Frontal cortex (tissue), 4 donors: Measurements from ENCODE around the gene TCF20. TPM values are rescaled to one million over a fixed set of nuclear protein-coding genes. Genes with fewer than 3 reads are reported as not detected.

Source experiments
- DNase-seq, 2 donors: peaks; one replicate each; pipeline ENCODE4 v3.0.0; 2012; ENCODE audit warnings: low spot score in 2 of 2
- FAIRE-seq: peaks from 2 replicates; lab custom pipeline; 2012; peaks lifted over from hg19 to GRCh38; lab: Jason Lieb, UNC
- total RNA-seq: library from RNA; depleted of rRNA; stranded (reverse); fragments of >200 nt; gene quantifications from one replicate; pipeline ENCODE4 v1.2.3, GENCODE V29; 2014
- donor health status: control.
- donor health status: control.
- donor health status: control.

The TCF20 gene
- total RNA-seq, 1 donor from 2014 or later = 60.3 TPM

DNA sequence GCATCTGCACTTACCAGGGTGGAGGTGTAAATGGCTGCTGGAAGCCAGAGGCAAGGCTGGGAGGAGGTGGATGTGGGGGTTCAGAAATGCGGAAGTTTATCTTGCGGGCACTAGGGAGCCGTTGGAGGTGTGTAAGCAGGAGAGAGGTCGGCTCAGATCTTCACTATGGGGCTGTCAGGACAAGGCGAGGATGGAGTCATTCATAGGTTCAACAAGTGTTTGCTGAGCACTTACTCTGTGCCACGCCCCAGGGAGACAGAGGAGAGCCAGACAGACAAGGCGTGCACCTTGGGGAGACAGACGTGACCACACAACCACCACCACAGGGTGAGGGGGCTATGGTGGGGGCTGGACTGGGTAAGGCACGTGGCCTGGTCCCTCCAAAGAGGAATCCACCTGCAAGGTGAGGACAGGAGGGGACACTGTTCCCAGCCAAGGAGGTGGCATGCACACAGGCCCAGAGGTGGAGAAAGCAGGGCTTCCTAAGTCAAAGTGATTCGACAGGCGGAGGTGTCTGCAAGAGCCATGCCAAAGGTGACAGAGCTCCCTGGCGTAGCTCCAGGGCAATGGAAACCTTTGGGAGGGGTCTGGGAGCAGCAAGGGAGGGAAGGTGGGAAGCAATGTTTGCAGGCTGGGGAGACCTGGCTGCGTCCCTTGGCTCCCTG lies 30.8 kb upstream of the TCF20 start:
- FAIRE-seq = no peak
- DNase-seq = no peak

GRCh38 chr22:42300259-42301076 lies 30.0 kb upstream of the TCF20 start:
- FAIRE-seq = no peak
- DNase-seq = no peak

DNA sequence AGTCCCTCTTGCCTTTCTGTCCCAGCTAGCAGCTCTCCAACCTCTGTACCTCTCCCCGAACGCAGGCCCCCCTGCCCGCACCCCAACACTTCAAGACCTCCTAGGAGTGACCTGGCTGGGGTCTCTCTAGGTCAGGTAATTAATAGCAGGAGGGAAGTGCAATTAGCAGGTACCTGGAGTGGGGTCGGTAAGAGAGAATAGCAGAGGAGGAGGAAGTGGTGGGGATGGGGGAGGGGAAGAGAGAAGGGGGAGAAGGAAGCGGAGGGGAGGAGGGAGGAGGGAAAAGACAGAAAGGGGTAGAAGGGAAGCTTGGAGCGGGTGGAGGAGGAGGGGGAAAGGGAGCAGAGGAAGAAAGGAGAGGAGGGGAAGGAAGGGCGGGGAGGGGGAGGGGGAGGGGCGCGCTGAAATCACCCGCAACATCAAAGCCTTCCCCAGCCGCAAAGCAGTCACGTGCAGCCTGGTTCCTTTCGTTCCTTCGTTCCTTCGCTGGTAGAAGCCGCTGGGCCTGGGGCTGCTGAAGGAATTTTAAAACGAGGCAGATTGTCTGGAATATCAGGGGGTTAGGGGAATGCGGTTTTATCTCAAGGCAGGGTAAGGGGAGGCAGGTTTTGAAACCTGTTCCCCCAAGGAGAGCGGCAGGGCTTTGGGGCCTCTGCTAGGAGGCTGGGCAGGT lies 29.3 kb upstream of the TCF20 start:
- no peak for FAIRE-seq
- DNase-seq = no peak

- FAIRE-seq (no peak), DNase-seq (no peak)
Measured at GRCh38 chr22:42298746-42299145, 28.3 kb upstream of the TCF20 start.

GRCh38 chr22:42297778-42298177 lies 27.3 kb upstream of the TCF20 start:
- no peak for DNase-seq
- FAIRE-seq = no peak

DNA sequence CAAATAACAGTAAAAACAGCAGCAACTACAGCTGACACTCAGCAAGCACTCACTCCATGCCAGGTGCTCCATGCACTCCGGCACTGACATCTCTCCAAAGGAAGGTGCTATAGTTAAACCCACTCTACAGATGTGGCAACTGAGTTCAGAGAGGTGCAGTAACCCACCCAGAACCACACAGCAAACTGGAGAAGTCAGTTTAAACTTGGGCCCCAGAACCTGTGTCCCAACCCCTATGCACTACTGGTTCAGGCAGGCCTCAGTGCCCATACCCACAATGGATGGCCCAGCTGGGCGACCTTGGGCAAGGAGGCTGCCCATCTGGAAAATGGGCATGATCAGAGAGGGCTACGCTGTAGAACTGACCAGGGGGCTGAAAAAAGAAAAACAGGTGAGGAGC lies 26.4 kb upstream of the TCF20 start:
- DNase-seq (no peak), FAIRE-seq (no peak)

- no peak for FAIRE-seq
- DNase-seq = peak; percentile 70 to 78
Measured at GRCh38 chr22:42296381-42296853, 26.0 kb upstream of the TCF20 start.

- FAIRE-seq (no peak), DNase-seq (peak; percentile 39 to 54)
Measured at GRCh38 chr22:42294034-42294985, 23.9 kb upstream of the TCF20 start.

- DNase-seq = no peak
- no peak for FAIRE-seq
Measured at GRCh38 chr22:42292732-42293520, 22.5 kb upstream of the TCF20 start.

GRCh38 chr22:42291287-42291686 lies 20.8 kb upstream of the TCF20 start:
- FAIRE-seq (no peak), DNase-seq (no peak)

DNA sequence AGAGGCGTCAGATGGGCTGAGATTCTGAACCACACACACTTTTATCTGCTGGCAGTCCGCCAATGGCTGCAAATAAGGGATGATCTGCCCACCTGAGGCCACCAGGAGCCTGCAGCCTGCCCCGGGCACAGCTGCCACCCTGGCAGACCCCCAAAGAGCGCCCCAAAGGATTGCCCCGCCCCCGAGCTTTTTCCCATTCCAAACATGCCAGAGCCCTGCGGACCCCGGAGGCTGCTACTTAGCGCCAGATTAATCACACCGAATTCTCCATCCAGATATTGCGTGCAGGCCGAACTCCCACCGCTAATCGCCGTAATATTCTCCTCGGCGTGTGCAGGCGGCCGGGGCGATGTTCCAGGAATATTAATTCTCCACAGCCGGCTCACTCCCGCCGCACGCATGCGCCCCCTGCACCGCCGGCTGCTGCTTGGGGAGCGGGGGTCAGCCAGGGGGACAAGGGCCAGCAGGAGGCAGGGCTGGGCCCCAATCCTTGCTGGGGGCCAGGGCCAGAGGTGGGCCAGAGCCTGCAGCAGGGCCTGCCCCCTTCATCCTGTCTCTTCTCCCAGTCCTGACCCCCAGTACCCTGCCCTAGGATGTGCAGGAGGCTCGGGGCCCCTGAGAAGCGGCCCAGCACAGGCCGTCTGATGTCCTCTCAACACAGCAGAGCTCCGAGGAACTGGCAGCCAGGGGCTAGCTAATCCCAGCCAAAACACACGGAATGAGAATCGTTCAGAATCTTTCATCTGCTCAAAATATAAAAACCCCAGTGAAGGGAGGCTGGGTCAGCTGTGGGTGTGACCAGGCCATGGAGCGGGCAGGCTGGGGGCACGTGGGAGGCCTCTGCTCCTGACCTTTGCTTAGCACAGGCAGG lies 19.5 kb upstream of the TCF20 start:
- no peak for FAIRE-seq
- DNase-seq = peak in 1 of 2 donors; percentile 63

DNA sequence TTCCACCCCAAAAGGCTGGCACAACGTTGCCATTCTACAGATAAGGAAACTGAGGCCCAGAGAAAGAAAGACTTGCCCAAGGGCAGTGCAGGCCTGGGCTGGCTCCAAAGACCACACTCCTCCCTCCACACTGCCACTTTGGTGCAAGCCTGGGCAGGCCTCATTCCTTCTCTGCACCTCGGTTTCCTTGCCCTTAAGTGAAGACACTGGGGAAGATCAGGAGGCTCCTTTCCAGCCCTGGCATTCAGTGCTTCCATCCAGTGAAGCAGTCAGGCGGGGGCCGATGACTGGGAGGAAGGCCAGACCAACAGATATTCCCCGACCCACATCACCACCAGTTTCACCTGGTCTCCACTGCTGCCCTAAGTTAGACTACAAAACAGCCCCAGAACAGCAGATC lies 18.3 kb upstream of the TCF20 start:
- FAIRE-seq = no peak
- DNase-seq = no peak

- FAIRE-seq (no peak), DNase-seq (no peak)
Measured at GRCh38 chr22:42287174-42287890, 16.9 kb upstream of the TCF20 start.

GRCh38 chr22:42286205-42286604 lies 15.8 kb upstream of the TCF20 start:
- no peak for DNase-seq
- FAIRE-seq = no peak

DNA sequence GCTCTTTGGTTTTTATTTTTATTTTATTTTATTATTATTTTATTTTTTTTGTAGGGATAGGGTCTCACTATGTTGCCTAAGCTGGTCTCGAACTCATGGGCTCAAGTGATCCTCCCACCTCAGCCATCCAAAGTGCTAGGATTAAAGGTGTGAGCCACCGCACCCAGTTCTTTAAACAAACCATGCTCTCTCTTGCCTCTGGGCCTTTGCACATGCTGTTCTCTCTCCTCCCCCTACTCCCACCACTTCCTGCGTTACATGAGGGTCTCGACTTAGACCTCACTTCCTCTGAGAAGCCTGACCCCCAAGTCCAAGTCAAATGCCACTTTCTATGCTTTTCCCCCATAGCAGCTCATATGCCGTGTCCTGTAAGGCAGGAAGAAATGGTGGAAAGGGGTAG lies 15.2 kb upstream of the TCF20 start:
- DNase-seq (no peak), FAIRE-seq (no peak)

DNA sequence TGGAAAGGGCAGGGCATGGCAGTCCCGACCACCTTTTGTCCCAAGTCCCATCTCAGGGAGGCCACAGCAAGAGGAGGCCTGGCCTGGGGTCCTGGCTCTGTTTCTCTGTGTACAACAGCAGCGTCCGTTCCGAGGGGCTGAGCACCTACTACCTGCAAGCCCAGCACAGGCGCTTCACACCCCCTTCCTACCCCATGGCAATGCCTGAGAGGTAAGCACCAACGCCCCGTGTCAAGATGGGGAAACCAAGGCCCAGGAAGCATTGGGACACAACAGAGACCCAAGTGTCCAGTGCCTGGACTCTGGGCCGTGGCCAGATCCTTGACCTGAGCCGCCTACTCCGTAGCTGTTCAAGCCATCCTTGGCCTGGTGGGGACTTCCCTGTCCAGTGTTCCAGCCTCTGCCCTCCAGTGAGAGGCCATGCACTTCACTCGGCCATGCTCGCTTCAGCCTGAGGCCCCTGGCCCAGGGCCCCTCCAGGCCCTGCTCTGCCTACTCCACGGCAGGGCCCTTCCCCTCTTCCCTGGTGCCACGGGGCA lies 14.3 kb upstream of the TCF20 start:
- DNase-seq (no peak), FAIRE-seq (no peak)

- DNase-seq (no peak), FAIRE-seq (no peak)
Measured at GRCh38 chr22:42284202-42284591, 13.7 kb upstream of the TCF20 start.
